GM20000 (cell line): ENCODE data around the gene MAN2B2.

Source experiments
- DNase-seq: peaks from one replicate; pipeline ENCODE4 v3.0.0; 2012; ENCODE audit warnings: low spot score
- CTCF ChIP-seq: IDR thresholded peaks from 2 replicates; pipeline ENCODE4 v1.5.1; 2012; ENCODE audit warnings: mild to moderate bottlenecking, control low read depth; ENCODE audit errors: extremely low read depth, missing control alignments

Gene MAN2B2

GRCh38 chr4:6530301-6530700 is 44.7 kb upstream of the MAN2B2 start:
- TF ChIP-seq CTCF, result no peak
- DNase-seq, result no peak

GRCh38 chr4:6530964-6531363 is 44.0 kb upstream of the MAN2B2 start:
- TF ChIP-seq CTCF, result no peak
- no peak for DNase-seq

- DNase-seq, result no peak
- no peak for TF ChIP-seq CTCF
Observed at GRCh38 chr4:6532102-6532501, 42.9 kb upstream of the MAN2B2 start.

GRCh38 chr4:6532658-6533057 is 42.3 kb upstream of the MAN2B2 start:
- TF ChIP-seq CTCF, result no peak
- DNase-seq, result no peak

GRCh38 chr4:6534050-6534449 is 40.9 kb upstream of the MAN2B2 start:
- TF ChIP-seq CTCF, result no peak
- DNase-seq, result no peak

- TF ChIP-seq CTCF, result no peak
- DNase-seq, result no peak
Observed at GRCh38 chr4:6534618-6535328, 40.2 kb upstream of the MAN2B2 start.

- TF ChIP-seq CTCF, result no peak
- no peak for DNase-seq
Observed at GRCh38 chr4:6535329-6535692, 39.7 kb upstream of the MAN2B2 start.
